Measurements from ENCODE around the gene GALNTL6. TPM values are rescaled to one million over a fixed set of nuclear protein-coding genes. Genes with fewer than 3 reads are reported as not detected.

Gene GALNTL6
- total RNA-seq, 1 donor from 2014 or later: 0.61 TPM

DNA sequence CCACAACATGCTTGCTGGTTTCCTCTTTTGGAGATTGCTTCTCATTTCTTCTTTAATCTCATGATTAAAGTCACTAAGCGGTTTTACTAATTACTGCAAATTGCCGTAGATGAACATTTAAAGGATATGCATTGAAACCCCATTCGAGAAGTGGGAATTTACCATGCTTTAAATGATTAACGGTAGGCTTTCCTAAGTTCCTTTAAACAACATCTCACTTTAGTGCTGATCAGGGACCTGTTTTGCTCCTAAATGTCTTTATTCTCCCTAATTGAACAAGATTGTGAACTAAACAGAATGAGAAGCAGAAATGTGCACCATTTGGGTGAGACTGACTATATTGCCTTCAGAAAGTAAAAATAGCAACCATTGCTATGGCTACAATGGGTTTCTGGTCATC, 430.3 kb downstream of the GALNTL6 start:
- Mint-ChIP-seq H3K27me3 (ENCODE audit: low read depth, unreplicated experiment) (no peaks in the 10 kb centered on the region), H3K27ac (ENCODE audit: unreplicated experiment) (no peak overlapping the region), H3K4me1 (ENCODE audit: low read depth, unreplicated experiment) (no peaks in the 10 kb centered on the region), H3K36me3 (ENCODE audit: low read depth, unreplicated experiment) (no peaks in the 10 kb centered on the region), H3K9me3 (ENCODE audit: unreplicated experiment) (no peaks in the 10 kb centered on the region), H3K4me3 (ENCODE audit: unreplicated experiment) (no peak overlapping the region)
- TF ChIP-seq EZH2 (IDR thresholded peaks at IDR 0.05; ENCODE audit: insufficient read depth, low read length): no peak
- TF ChIP-seq, protein P1, sequence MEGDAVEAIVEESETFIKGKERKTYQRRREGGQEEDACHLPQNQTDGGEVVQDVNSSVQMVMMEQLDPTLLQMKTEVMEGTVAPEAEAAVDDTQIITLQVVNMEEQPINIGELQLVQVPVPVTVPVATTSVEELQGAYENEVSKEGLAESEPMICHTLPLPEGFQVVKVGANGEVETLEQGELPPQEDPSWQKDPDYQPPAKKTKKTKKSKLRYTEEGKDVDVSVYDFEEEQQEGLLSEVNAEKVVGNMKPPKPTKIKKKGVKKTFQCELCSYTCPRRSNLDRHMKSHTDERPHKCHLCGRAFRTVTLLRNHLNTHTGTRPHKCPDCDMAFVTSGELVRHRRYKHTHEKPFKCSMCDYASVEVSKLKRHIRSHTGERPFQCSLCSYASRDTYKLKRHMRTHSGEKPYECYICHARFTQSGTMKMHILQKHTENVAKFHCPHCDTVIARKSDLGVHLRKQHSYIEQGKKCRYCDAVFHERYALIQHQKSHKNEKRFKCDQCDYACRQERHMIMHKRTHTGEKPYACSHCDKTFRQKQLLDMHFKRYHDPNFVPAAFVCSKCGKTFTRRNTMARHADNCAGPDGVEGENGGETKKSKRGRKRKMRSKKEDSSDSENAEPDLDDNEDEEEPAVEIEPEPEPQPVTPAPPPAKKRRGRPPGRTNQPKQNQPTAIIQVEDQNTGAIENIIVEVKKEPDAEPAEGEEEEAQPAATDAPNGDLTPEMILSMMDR (IDR thresholded peaks at IDR 0.05; ENCODE audit: insufficient read depth, low read depth, low read length): no peak
- Histone ChIP-seq H3K9me3 (ENCODE audit: insufficient read depth, low read depth, low read length) (no peaks in the 10 kb centered on the region), H3K9ac (ENCODE audit: low read length) (no peak overlapping the region), H3K36me3 (ENCODE audit: insufficient read depth, low read length) (no peaks in the 10 kb centered on the region), H3K4me2 (ENCODE audit: low read length) (no peak overlapping the region), H3K79me2 (ENCODE audit: insufficient read depth, low read length) (no peaks in the 10 kb centered on the region), H2AFZ (ENCODE audit: low read depth, low read length) (no peak overlapping the region), H3K27me3 (ENCODE audit: insufficient read depth, low read length) (no peaks in the 10 kb centered on the region), H4K20me1 (ENCODE audit: insufficient read depth, low read length) (no peaks in the 10 kb centered on the region), H3K27ac (ENCODE audit: low read depth, low read length) (no peak overlapping the region), H3K4me1 (ENCODE audit: insufficient read depth, low read length) (no peaks in the 10 kb centered on the region), H3K4me3 (ENCODE audit: insufficient read depth, low read depth, low read length) (no peak overlapping the region)
- no peak for DNase-seq (ENCODE audit: low read depth)
- FAIRE-seq: no peak

DNA sequence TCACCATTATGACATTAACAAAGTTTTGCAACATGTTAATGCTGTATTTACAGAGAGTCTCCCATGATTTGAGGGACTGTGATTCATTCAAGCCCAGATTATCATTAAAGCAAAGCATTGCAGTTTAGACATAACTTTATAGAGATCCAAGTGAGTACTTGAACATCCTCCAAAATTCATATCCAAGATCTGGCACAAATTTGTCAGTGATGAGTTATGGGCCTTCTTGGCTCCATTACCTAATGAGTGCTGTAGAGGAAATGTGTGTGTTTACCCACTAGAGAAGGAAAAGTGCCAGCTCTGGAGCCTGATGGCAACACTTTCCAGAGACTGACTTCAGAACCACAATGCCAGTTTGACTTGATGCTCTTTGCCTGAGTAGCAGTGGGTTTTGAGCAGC, 432.3 kb downstream of the GALNTL6 start:
- H4K20me1 ChIP-seq (ENCODE audit: insufficient read depth, low read length): no peaks in the 10 kb centered on the region
- no peak overlapping the region for H3K9ac ChIP-seq (ENCODE audit: low read length)
- Mint-ChIP-seq H3K27ac (ENCODE audit: unreplicated experiment) (no peak overlapping the region), H3K4me3 (ENCODE audit: unreplicated experiment) (no peak overlapping the region), H3K36me3 (ENCODE audit: low read depth, unreplicated experiment) (no peaks in the 10 kb centered on the region), H3K9me3 (ENCODE audit: unreplicated experiment) (peaks cover 2% of the 10 kb centered on the region), H3K27me3 (ENCODE audit: low read depth, unreplicated experiment) (no peaks in the 10 kb centered on the region), H3K4me1 (ENCODE audit: low read depth, unreplicated experiment) (no peaks in the 10 kb centered on the region)
- no peaks in the 10 kb centered on the region for H3K79me2 ChIP-seq (ENCODE audit: insufficient read depth, low read length)
- no peak overlapping the region for H3K27ac ChIP-seq (ENCODE audit: low read depth, low read length)
- no peak overlapping the region for H3K4me2 ChIP-seq (ENCODE audit: low read length)
- no peak overlapping the region for H3K4me3 ChIP-seq (ENCODE audit: insufficient read depth, low read depth, low read length)
- no peak for TF ChIP-seq EZH2 (IDR thresholded peaks at IDR 0.05; ENCODE audit: insufficient read depth, low read length)
- TF ChIP-seq, protein P1 (IDR thresholded peaks at IDR 0.05; ENCODE audit: insufficient read depth, low read depth, low read length): no peak
- DNase-seq (ENCODE audit: low read depth) (no peak), FAIRE-seq (no peak)
- no peak overlapping the region for H2AFZ ChIP-seq (ENCODE audit: low read depth, low read length)
- no peaks in the 10 kb centered on the region for H3K36me3 ChIP-seq (ENCODE audit: insufficient read depth, low read length)
- no peaks in the 10 kb centered on the region for H3K9me3 ChIP-seq (ENCODE audit: insufficient read depth, low read depth, low read length)
- H3K27me3 ChIP-seq (ENCODE audit: insufficient read depth, low read length): no peaks in the 10 kb centered on the region
- H3K4me1 ChIP-seq (ENCODE audit: insufficient read depth, low read length): no peaks in the 10 kb centered on the region

DNA sequence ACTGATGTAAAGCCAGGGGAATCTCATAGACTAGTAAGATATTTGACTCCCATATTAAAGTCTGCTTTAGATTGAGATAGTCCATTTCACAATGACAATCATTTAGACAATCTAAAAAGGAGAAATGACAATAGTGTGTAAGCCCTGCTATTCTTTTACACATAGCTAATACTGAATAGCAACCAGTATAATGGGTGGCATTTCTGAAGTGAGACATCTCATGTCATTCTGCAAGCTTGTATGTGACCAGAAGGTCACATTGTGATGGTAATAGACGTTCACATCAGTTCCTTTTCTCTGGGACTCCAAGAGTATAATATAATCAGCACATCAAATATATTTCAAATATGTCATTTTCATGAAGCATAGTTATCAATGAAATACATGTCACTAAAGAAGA, 440.2 kb downstream of the GALNTL6 start:
- Mint-ChIP-seq H3K36me3 (ENCODE audit: low read depth, unreplicated experiment) (no peaks in the 10 kb centered on the region), H3K4me3 (ENCODE audit: unreplicated experiment) (no peak overlapping the region), H3K27ac (ENCODE audit: unreplicated experiment) (no peak overlapping the region), H3K9me3 (ENCODE audit: unreplicated experiment) (peaks cover 2% of the 10 kb centered on the region), H3K27me3 (ENCODE audit: low read depth, unreplicated experiment) (no peaks in the 10 kb centered on the region), H3K4me1 (ENCODE audit: low read depth, unreplicated experiment) (no peaks in the 10 kb centered on the region)
- no peaks in the 10 kb centered on the region for H3K4me1 ChIP-seq (ENCODE audit: insufficient read depth, low read length)
- DNase-seq (ENCODE audit: low read depth) (no peak), FAIRE-seq (no peak)
- H3K4me2 ChIP-seq (ENCODE audit: low read length): no peak overlapping the region
- H3K27ac ChIP-seq (ENCODE audit: low read depth, low read length): no peak overlapping the region
- no peak overlapping the region for H3K4me3 ChIP-seq (ENCODE audit: insufficient read depth, low read depth, low read length)
- no peaks in the 10 kb centered on the region for H4K20me1 ChIP-seq (ENCODE audit: insufficient read depth, low read length)
- no peaks in the 10 kb centered on the region for H3K79me2 ChIP-seq (ENCODE audit: insufficient read depth, low read length)
- H3K9me3 ChIP-seq (ENCODE audit: insufficient read depth, low read depth, low read length): no peaks in the 10 kb centered on the region
- TF ChIP-seq, protein P1 (IDR thresholded peaks at IDR 0.05; ENCODE audit: insufficient read depth, low read depth, low read length): no peak
- no peak for TF ChIP-seq EZH2 (IDR thresholded peaks at IDR 0.05; ENCODE audit: insufficient read depth, low read length)
- H3K9ac ChIP-seq (ENCODE audit: low read length): no peak overlapping the region
- H2AFZ ChIP-seq (ENCODE audit: low read depth, low read length): no peak overlapping the region
- no peaks in the 10 kb centered on the region for H3K36me3 ChIP-seq (ENCODE audit: insufficient read depth, low read length)
- H3K27me3 ChIP-seq (ENCODE audit: insufficient read depth, low read length): no peaks in the 10 kb centered on the region
